ENCODE data around the gene KRT79.

KRT79 gene

GRCh38 chr12:52788876-52789636 lies 45.1 kb downstream of the KRT79 start:
- no peak for DNase-seq

DNA sequence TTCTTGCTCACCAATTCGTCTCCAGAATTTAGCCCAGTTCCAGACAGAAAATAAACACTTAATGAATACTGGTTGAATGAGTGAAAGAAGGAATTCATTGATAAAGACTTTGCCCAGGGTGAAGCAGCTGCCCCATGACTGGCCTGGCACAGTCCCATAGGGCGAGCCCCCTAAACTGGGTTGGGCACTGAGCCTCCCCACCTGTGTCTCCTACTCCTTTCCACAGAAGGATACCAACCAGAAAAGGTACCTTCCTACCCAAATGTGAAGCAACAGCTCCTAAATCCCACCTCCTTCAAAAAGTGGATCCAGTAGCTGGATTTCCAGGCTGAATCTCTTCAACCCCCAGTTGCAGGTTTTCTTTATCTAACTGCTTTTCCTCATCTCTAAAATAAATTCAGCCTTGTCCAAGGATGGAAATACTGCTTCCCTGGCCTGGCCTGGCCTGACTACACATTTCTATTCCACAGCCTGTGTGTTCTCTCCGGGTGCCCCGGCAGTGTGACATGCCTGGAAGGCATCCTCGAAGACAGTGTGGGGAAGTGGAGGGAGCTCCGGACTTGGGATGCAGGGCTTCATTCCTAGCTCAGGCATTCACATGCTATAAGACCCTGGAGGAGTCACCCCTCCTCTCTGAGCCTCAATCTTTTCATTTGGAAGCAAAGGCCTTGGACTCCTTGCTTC lies 45.8 kb downstream of the KRT79 start:
- no peak for DNase-seq

DNA sequence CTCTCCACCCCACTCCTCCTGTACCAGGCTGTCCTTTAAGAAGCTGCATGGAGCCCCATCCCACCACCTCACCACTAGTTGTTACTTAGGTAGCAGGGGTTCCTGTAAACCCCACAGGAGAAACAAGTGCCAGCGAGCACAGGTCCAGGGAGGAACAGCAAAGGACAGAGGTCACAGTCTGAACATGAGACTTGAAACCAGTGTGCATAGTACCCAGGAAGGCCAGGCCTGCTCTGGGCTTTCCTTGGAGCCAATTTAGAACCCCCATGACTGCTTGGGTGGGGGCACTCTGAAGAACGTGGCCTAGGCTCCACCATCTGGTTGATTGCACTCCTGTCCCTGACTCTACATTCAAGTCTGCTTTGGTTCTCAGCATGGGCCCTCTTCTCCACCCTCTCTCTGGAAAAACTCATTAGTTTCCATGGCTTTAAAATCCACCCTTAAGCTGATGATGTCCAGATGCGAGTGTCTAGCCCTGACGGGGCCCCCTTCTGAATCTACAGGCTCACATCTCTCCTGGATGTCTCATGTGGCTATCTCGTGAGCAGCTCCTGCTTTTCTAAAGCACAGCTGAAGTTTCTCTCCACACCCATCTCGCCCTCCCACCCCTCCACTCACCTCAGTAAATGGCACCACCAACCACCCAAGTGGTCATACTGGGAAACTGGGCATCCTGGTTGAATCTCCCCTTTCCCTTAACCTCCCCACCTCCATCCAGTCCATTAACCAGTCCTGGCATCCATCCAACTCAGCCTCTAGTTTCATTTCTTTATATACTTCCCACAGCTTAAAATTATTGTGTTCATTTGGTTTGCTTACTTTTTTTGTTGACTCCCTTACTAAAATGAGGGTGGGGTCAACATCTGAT lies 46.6 kb downstream of the KRT79 start:
- DNase-seq = no peak

DNA sequence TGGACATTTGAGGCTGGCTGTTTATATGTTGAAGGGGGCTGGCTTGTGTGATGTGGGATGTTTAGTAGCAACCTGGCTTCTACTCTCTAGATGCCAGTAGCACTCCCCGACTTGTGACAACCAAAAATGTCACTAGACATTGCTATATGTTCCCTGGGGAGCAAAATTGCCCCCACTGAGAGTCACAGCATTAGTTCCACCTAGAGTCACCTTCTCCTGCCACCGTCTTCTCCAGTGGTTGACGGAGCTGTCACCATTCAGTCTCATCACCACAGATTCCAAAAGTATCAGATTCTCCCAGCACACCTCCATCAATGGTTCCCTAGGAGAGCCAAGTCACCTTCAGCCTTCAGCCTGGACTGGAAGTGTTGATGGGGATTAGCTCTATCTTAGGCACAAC lies 49.2 kb downstream of the KRT79 start:
- no peak for DNase-seq

DNA sequence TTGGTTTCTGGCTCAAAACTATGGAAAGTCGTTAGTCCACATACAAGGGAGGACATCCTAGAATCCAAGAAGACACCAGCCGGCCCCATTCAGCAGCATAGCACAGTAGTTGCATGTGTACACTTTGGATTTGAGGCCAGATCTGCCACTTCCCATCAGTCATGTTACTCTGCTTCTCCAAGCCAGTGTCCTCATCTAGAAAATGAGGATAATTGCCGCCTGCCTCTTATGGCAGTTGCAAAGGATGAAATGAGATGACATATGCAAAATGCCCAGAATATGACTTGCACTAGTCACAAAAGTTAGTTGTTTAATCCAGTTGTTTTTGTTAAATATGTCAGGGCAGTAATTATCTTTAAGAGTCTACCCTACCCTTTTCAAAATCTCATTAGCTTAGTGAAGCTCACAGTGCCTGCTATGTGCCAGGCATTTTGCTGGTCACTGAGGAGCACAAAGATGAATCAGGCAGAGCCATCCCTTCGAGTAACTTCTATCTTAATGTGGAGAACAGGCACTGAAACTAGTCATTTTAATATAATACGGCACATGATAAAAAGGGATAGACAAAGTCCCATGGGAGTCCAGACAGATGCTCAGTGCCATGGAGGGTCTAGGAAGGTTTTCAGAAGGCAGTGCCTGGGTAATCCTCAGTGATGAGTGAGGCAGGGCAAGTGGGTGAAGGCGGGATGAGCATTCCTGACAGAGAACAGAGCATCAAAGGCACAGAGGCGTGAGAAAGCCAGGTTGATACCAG lies 50.4 kb downstream of the KRT79 start:
- DNase-seq = no peak

DNA sequence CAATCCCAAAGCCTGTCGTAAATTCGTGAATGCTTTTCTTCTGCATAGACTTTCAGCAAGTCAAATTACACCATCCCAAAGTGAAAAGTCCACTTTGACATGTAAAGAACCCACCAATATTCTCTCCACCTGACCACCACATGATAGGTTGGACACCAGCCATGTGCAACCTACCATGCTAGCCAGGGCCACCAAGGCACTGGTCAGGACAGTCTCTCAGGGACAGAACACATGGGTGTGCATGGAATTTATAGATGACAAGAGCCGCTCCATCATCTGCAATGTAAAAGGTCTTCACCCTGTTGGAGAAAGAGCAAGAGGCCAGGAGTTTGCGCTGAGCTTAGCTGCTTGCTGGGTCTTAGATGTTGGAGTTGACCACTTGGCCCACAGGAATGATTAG lies 51.6 kb downstream of the KRT79 start:
- no peak for DNase-seq

DNA sequence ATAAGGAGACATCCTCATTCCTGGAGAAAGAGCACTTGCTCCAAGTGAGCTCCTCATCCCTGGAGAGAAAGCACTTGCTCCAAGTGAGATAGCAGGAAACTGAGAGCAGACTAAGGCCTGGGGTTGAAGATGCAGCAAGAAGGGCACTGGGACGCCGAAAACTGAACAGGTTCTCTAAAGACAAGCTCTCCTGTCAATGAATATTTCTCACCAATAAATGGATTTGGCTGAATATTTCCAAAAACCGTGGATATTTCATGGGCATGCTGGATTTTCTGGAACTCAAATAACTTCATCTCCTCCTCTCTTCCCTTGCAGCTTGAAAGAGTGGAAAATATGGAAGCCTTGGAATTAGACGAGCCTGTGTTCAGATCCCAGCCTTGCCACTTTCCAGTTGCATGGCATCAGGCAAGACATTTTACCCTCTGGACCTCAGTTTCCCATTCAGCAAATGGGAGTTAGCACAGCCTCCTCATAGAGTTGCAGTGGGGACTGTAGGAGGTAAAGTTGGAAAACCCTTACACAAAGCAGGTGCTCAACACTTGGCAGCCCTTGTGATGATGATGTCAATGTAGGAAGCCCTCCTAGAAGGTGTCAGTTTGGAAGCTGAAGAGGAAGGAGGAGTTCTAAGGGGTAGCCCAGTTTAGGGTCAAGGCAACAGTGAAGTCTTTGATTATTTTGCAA lies 52.6 kb downstream of the KRT79 start:
- DNase-seq = no peak

- no peak for DNase-seq
Measured at GRCh38 chr12:52779914-52780313, 54.2 kb downstream of the KRT79 start.

- DNase-seq = no peak
Measured at GRCh38 chr12:52778833-52779232, 55.3 kb downstream of the KRT79 start.

DNA sequence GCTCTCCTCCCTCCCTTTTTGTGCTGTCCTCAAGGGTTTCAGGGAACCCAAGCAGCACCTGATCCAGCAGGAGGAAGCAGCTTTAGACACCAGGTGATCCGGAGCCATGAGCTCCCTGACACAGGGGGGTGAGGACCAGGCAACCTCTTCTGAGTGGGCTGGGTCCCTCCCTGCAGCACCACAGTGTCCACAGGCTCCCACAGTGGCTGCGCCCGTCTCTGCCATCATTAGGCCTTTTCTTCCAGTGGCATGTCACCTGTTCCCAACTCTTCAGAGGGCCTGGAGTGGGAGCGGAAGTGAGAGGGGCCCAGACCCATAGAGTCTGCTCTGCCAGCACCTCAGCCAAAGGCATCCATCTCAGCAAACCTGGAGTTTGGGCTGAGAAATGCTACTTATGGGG lies 56.5 kb downstream of the KRT79 start:
- no peak for DNase-seq

DNA sequence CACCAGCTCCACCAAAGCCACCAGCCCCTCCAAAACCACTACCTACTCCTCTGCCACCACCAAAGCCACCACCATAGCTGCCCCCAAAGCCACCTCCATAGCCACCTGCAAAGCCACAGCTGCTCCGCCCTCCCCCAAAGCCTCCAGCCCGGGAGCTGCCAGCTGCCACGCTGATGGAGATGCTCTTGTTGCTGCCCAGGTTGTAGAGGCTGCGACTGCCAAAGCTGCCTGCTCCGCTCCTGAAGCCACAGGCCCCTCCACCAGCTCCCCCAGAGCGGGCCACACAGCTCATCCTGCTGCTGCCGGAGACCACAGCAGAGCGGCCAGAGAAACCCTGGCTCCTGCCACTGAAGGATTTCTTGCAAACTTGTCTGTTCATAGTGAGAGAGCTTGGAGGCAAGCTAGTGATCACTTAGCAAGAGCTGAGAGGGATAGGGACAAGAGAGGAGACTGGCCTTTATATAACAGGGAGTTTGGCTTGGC lies 57.2 kb downstream of the KRT79 start, which contains the start of gene KRT76:
Gene KRT76 (minus strand): TSS at position 433 of the 483 bp plus-strand sequence. CDS start 54 bp downstream, at position 379.
- DNase-seq = no peak

- no peak for DNase-seq
Measured at GRCh38 chr12:52776435-52776834, 57.7 kb downstream of the KRT79 start.

GRCh38 chr12:52774629-52775250 lies 59.4 kb downstream of the KRT79 start:
- DNase-seq = no peak

DNA sequence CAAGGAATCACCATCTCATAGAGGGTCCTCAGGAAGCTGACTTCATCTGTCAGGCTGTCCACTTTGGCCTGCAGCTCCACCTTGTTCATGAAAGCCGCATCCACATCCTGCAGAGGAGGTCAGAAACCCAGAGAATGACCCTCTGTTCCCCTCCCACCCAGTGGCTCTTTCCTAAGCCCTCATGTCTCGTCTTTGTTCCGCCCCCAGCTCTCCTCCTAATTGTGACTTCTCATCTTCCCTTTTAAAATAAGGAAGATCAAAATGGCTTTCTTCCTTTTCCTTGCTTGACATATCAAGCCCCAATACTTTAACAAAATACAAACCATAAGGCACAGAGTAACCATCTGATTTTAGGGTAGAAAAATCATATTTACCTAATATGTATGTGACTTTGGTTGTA lies 61.3 kb downstream of the KRT79 start:
- no peak for DNase-seq

GRCh38 chr12:52772188-52772587 lies 61.9 kb downstream of the KRT79 start:
- DNase-seq = no peak

DNA sequence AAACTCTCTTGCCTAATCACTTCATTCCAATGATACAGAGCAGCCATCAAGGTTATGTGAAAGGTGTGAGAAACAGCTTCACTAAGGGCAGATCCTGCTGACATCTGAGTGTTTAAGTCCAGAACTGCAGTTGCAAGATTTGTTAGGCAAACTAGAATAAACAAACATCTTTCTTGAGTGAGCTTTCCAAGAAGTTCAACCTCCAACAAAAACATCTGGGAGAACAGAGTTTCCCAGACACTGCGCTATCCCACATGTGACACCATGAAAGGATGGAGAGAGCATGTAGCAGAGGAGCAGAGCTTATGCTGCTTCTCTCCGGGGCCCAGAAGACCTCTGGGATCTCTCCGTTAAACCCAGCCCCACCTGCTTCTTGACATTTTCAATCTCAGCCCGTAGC lies 62.6 kb downstream of the KRT79 start:
- DNase-seq = no peak

All from stimulated activated naive CD4-positive, alpha-beta T cell (primary cell).